IPS-18a (cell line): ENCODE data around the gene GATA3.

ENCODE experiments used
- H3K27ac ChIP-seq: one replicate; pipeline ENCODE4 v1.5.1; 2013; ENCODE audit warnings: low read length
- H3K27me3 ChIP-seq: one replicate; pipeline ENCODE4 v1.6.1; 2013; ENCODE audit warnings: mild to moderate bottlenecking, low read length; ENCODE audit not compliant: control insufficient read depth, insufficient read depth
- H3K36me3 ChIP-seq: one replicate; pipeline ENCODE4 v1.6.1; 2013; ENCODE audit warnings: low read depth, low read length; ENCODE audit not compliant: control insufficient read depth
- H3K4me1 ChIP-seq: one replicate; pipeline ENCODE4 v1.6.1; 2013; ENCODE audit warnings: low read depth, low read length; ENCODE audit not compliant: control insufficient read depth
- H3K4me3 ChIP-seq: one replicate; pipeline ENCODE4 v1.5.1; 2013; ENCODE audit warnings: low read length
- H3K9ac ChIP-seq: one replicate; pipeline ENCODE4 v1.6.1; 2013; ENCODE audit warnings: mild to moderate bottlenecking, low read length, moderate library complexity
- H3K9me3 ChIP-seq: one replicate; pipeline ENCODE4 v1.6.1; 2013; ENCODE audit warnings: low read depth, low read length; ENCODE audit not compliant: control insufficient read depth

Gene GATA3

DNA sequence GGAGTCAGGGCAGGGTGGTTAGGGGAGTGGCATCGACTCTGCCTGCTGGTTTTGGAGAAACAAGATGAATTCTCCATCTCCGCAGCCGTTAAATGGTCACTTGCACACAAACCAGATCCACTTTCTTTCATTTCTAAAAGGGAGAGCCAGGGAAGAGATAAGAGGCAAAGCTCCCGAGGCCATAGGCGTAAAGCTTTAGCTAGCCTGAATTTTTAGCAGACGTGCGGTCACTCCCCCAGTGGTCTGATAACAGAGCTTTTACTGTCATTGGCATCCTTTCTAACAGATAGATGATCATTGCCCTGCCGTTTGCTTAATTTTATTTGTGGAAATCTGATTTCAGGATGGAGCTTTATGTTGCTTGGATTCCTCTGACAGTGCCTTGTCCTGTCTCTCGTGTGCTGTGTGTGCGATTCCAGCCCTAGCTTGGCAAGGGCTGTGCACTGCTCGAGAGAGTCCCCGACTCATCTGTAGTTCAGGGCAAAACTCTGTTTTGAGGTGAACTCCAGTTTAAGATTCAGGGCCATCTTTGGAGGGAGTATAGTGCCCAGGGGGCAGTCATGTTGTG, 62.5 kb downstream of the GATA3 start:
- Histone ChIP-seq H3K4me3 (no peak overlapping the region), H3K9me3 (no peaks in the 10 kb centered on the region), H3K27ac (no peak overlapping the region), H3K36me3 (no peaks in the 10 kb centered on the region), H3K4me1 (no peaks in the 10 kb centered on the region), H3K27me3 (no peaks in the 10 kb centered on the region), H3K9ac (no peak overlapping the region)

DNA sequence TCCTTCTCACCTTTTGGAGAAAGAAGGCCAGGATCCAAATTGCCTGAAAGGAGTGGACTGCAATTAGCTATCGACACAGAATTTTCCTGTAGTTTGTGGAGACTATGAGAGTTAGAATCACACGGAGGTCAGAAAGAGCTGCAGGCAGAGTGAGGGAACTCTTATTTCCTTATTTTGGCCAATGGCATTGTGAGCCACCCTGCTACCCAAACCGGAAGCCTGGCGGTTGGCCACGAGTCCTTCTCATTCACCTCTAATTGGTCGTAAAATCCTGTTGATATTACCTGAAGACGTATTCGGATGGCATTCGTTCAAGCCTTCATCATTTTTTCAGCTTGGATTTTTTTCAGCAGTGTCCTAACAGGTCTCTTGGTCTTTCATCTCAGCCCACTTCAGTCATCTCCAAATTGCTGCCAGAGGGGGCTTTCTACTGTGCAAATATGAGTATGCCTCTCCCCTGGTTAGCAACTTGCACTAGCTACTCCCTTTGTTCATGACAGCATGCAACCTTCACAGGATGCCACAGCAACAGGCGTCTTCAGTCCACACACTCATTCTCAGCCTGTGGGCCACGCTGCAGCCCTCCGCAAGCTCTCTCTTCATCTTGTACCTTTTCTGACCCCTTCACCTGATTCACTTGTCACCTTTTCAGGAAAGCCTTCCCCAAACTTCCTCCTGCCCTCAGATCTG, 66.9 kb downstream of the GATA3 start:
- no peak overlapping the region for H3K4me3 ChIP-seq
- H3K9ac ChIP-seq = no peak overlapping the region
- H3K27ac ChIP-seq = no peak overlapping the region
- no peaks in the 10 kb centered on the region for H3K4me1 ChIP-seq
- H3K9me3 ChIP-seq = no peaks in the 10 kb centered on the region
- no peaks in the 10 kb centered on the region for H3K27me3 ChIP-seq
- no peaks in the 10 kb centered on the region for H3K36me3 ChIP-seq

DNA sequence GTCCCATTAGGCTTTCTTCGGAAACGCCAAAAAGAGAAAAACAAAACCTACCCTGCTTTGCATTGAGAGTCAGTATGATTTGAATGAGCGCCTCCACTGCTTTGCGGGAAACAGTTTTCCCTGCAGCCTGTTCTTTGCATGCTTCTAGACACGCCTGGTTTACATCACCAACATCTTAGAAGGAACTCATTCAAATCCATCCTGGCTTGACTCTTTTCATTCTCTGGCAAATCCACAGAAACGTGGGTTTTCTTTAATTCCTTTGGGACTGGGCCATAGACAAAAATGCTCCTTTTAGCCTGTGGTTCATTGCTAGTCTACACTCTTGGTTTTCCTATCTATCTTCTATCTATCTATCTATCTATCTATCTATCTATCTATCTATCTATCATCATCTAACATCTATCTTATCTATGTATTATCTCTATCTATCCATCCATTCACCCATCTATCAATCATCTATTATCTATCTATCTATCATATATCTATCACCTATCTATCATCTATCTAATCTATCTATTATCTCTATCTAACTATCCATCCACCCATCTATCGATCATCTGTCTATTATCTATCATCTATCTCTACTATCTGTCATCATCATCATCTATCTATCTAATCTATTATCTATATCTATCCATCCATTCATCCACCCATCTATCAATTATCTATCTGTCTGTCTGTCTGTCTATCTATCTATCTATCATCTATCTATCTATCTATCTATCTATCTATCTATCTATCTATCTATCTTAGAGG, 68.3 kb downstream of the GATA3 start:
- no peaks in the 10 kb centered on the region for H3K9me3 ChIP-seq
- H3K4me3 ChIP-seq = no peak overlapping the region
- H3K9ac ChIP-seq = no peak overlapping the region
- H3K27me3 ChIP-seq = no peaks in the 10 kb centered on the region
- no peaks in the 10 kb centered on the region for H3K4me1 ChIP-seq
- no peak overlapping the region for H3K27ac ChIP-seq
- H3K36me3 ChIP-seq = no peaks in the 10 kb centered on the region

DNA sequence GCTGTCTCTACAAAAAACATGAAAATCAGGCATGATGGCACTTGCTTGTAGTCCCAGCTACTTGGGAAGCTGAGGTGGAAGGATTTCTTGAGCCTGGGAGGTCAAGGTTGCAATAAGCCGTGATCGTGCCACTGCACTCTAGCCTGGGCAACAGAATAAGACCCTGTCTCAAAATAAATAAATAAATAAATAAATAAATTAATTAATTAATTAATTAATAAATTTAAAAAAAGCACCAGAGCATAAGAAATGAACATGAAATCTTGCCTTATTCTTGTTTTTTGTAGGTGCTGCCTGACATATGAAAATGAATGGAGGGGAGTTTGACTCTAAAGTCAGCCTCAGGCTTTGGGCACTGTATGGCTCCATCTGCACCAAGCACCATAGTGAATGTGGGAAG, 69.9 kb downstream of the GATA3 start:
- H3K27ac ChIP-seq = no peak overlapping the region
- no peaks in the 10 kb centered on the region for H3K9me3 ChIP-seq
- H3K9ac ChIP-seq = no peak overlapping the region
- no peak overlapping the region for H3K4me3 ChIP-seq
- no peaks in the 10 kb centered on the region for H3K36me3 ChIP-seq
- no peaks in the 10 kb centered on the region for H3K4me1 ChIP-seq
- no peaks in the 10 kb centered on the region for H3K27me3 ChIP-seq
